Keratinocyte (primary cell): ENCODE data around the gene NFATC4. TPM values are rescaled to one million over a fixed set of nuclear protein-coding genes. Genes with fewer than 3 reads are reported as not detected.
"Not testable (repeated sequence)": the region's sequence is repeated elsewhere in the genome, so short reads cannot be mapped to it uniquely, and the experiment has no call there.

Experiments
- DNase-seq: peaks from one replicate; pipeline ENCODE4 v3.0.0-alpha.2; 2011; ENCODE audit warnings: low read depth, missing footprints, low spot score
- FAIRE-seq: peaks from 2 replicates; lab custom pipeline; 2011; peaks lifted over from hg19 to GRCh38; lab: Jason Lieb, UNC
- H2AFZ ChIP-seq: 2 replicates; pipeline ENCODE4 v1.6.0; 2012; ENCODE audit warnings: low read length, control low read depth, inconsistent platforms; ENCODE audit not compliant: control insufficient read depth
- H3K27ac ChIP-seq: 2 replicates; pipeline ENCODE4 v1.5.1; 2011; ENCODE audit warnings: low read length; ENCODE audit not compliant: control insufficient read depth, insufficient read depth
- H3K27me3 ChIP-seq: 3 replicates; pipeline ENCODE4 v1.6.0; 2011; ENCODE audit warnings: low read length; ENCODE audit not compliant: control insufficient read depth, insufficient read depth; ENCODE audit errors: extremely low read depth
- H3K36me3 ChIP-seq, 2 experiments: 2 replicates in 1 of 2; 3 replicates in 1 of 2; pipeline ENCODE4 v1.5.1; 2011; ENCODE audit warnings: low read length in 2 of 2, mild to moderate bottlenecking in 1 of 2; ENCODE audit not compliant: control insufficient read depth in 2 of 2, insufficient read depth in 2 of 2; ENCODE audit errors: extremely low read depth in 1 of 2
- H3K4me1 ChIP-seq: 3 replicates; pipeline ENCODE4 v1.5.1; 2011; ENCODE audit warnings: low read length; ENCODE audit not compliant: control insufficient read depth, insufficient read depth; ENCODE audit errors: extremely low read depth
- H3K4me2 ChIP-seq: 3 replicates; pipeline ENCODE4 v1.6.0; 2011; ENCODE audit warnings: low read depth, low read length; ENCODE audit not compliant: control insufficient read depth, insufficient read depth; ENCODE audit errors: extremely low read depth
- H3K4me3 ChIP-seq, 3 experiments: fragments of 200-600 bp in 1 of 3; sonication (generic) in 1 of 3; 2 replicates in 2 of 3; 3 replicates in 1 of 3; pipeline ENCODE4 v1.5.1; 2011 to 2016; ENCODE audit warnings: low read length in 3 of 3, mild to moderate bottlenecking in 3 of 3, control low read depth in 2 of 3, inconsistent platforms in 1 of 3, low read depth in 1 of 3, mixed read lengths in 1 of 3, mixed run types in 1 of 3, moderate library complexity in 1 of 3; ENCODE audit not compliant: control insufficient read depth in 2 of 3, insufficient read depth in 2 of 3; ENCODE audit errors: extremely low read depth in 1 of 3
- H3K79me2 ChIP-seq: 2 replicates; pipeline ENCODE4 v1.6.0; 2012; ENCODE audit warnings: low read length; ENCODE audit not compliant: control insufficient read depth, insufficient read depth
- H3K9ac ChIP-seq: 3 replicates; pipeline ENCODE4 v1.6.0; 2011; ENCODE audit warnings: low read length; ENCODE audit not compliant: control insufficient read depth, insufficient read depth; ENCODE audit errors: extremely low read depth
- H3K9me1 ChIP-seq: 3 replicates; pipeline ENCODE4 v1.6.0; 2011; ENCODE audit warnings: low read length; ENCODE audit not compliant: control insufficient read depth, insufficient read depth; ENCODE audit errors: extremely low read depth
- H3K9me3 ChIP-seq: 2 replicates; pipeline ENCODE4 v1.5.1; 2012; ENCODE audit warnings: low read depth, low read length; ENCODE audit not compliant: control insufficient read depth
- H4K20me1 ChIP-seq: 3 replicates; pipeline ENCODE4 v1.6.0; 2011; ENCODE audit warnings: low read length; ENCODE audit not compliant: control insufficient read depth, insufficient read depth; ENCODE audit errors: extremely low read depth
- CTCF ChIP-seq, 3 experiments: IDR thresholded peaks in 1 of 3; conservative IDR thresholded peaks in 1 of 3; optimal IDR thresholded peaks in 1 of 3; 2 replicates in 2 of 3; 3 replicates in 1 of 3; pipeline versions ENCODE3 to v1.5.1; 2011; ENCODE audit warnings: low read length in 3 of 3, mild to moderate bottlenecking in 3 of 3, moderate library complexity in 2 of 3, control low read depth in 1 of 3, inconsistent platforms in 1 of 3; ENCODE audit not compliant: insufficient read depth in 2 of 3; ENCODE audit errors: extremely low read depth in 1 of 3
- EZH2 ChIP-seq: IDR thresholded peaks from one replicate; pipeline ENCODE4 v1.6.1; 2012; ENCODE audit warnings: inconsistent platforms, mild to moderate bottlenecking, low read length, moderate library complexity
- dilution Hi-C: fragments of 300-500 bp; cut with MboI; formaldehyde crosslinking; loops from one replicate; pipeline ENCODE4 v1.7.0; 2020; ENCODE audit warnings: low sequenced_read_pairs; ENCODE audit not compliant: extremely low pct_ligation_motif_present
- polyA plus RNA-seq, 5 experiments: library from polyadenylated mRNA; depleted of rRNA in 3 of 5; stranded (reverse) in 3 of 5; stranded (forward) in 1 of 5; unstranded in 1 of 5; fragments of >200 nt; gene quantifications; 1 replicate in 1 of 5; 2 replicates in 3 of 5; 3 replicates in 1 of 5; pipeline versions ENCODE4 v1.2.1 to v1.2.3, GENCODE V29; 2011 to 2012; ENCODE audit warnings: missing spikeins in 2 of 5, low read depth in 1 of 5, low replicate concordance in 1 of 5

Gene NFATC4
- polyA plus RNA-seq, 1 donor (not counting 4 experiments of a cell fraction or from before 2014, with no cell fraction given): 0.92 TPM

GRCh38 chr14:24385524-24385923, 17.5 kb downstream of the NFATC4 start:
- H3K9me3 ChIP-seq: no peaks in the 10 kb centered on the region
- H3K79me2 ChIP-seq: no peaks in the 10 kb centered on the region
- H3K27me3 ChIP-seq: no peaks in the 10 kb centered on the region
- H3K4me2 ChIP-seq: no peak overlapping the region
- H2AFZ ChIP-seq: no peak overlapping the region
- peaks cover 11% of the 10 kb centered on the region for H3K4me1 ChIP-seq
- TF ChIP-seq EZH2: no peak
- no peak for TF ChIP-seq CTCF (optimal IDR thresholded peaks at IDR 0.05 in 1 of 3, IDR thresholded peaks at IDR 0.05 in 1 of 3, conservative IDR thresholded peaks at IDR 0.05 in 1 of 3; ENCODE audit: extremely low read depth in 1 of 3, insufficient read depth in 2 of 3, low read length in 3 of 3)
- H3K36me3 ChIP-seq: no peaks in the 10 kb centered on the region
- no peak overlapping the region for H3K27ac ChIP-seq
- H3K9me1 ChIP-seq: no peaks in the 10 kb centered on the region
- DNase-seq: no peak
- dilution Hi-C loops: no loop called here
- no peak overlapping the region for H3K9ac ChIP-seq
- H4K20me1 ChIP-seq: no peaks in the 10 kb centered on the region
- FAIRE-seq: no peak
- H3K4me3 ChIP-seq: no peak overlapping the region

GRCh38 chr14:24387009-24387345, 19.0 kb downstream of the NFATC4 start:
- no peak overlapping the region for H3K27ac ChIP-seq
- no peak overlapping the region for H3K4me2 ChIP-seq
- no peak for DNase-seq
- peaks cover under 1% of the 10 kb centered on the region for H3K4me1 ChIP-seq
- H4K20me1 ChIP-seq: no peaks in the 10 kb centered on the region
- no peak overlapping the region for H3K4me3 ChIP-seq
- H3K9ac ChIP-seq: no peak overlapping the region
- H3K9me3 ChIP-seq: no peaks in the 10 kb centered on the region
- H3K9me1 ChIP-seq: no peaks in the 10 kb centered on the region
- no peak for TF ChIP-seq EZH2
- no peak for TF ChIP-seq CTCF (optimal IDR thresholded peaks at IDR 0.05 in 1 of 3, IDR thresholded peaks at IDR 0.05 in 1 of 3, conservative IDR thresholded peaks at IDR 0.05 in 1 of 3; ENCODE audit: extremely low read depth in 1 of 3, insufficient read depth in 2 of 3, low read length in 3 of 3)
- no peaks in the 10 kb centered on the region for H3K79me2 ChIP-seq
- H2AFZ ChIP-seq: no peak overlapping the region
- H3K36me3 ChIP-seq: no peaks in the 10 kb centered on the region
- dilution Hi-C loops: no loop called here
- no peaks in the 10 kb centered on the region for H3K27me3 ChIP-seq
- no peak for FAIRE-seq

- H3K9me3 ChIP-seq, H2AFZ ChIP-seq, dilution Hi-C loops, H3K36me3 ChIP-seq, H4K20me1 ChIP-seq, H3K4me2 ChIP-seq, FAIRE-seq, H3K9ac ChIP-seq, H3K4me3 ChIP-seq, DNase-seq, H3K4me1 ChIP-seq, H3K27ac ChIP-seq, H3K27me3 ChIP-seq, H3K9me1 ChIP-seq, H3K79me2 ChIP-seq: not testable (repeated sequence)
Observed at GRCh38 chr14:24387579-24387978, 19.6 kb downstream of the NFATC4 start.
